ENCODE results near the gene FRMPD4.

FRMPD4 gene

GRCh38 chrX:12701628-12702027, 563.4 kb downstream of the FRMPD4 start:
- in situ Hi-C loops (cut with MboI; ENCODE audit: low sequenced_read_pairs, unreplicated experiment): loop anchor here (25.0 kb wide), 1 partner anchor 614 kb away; no protein-coding TSS in a partner anchor
- TF ChIP-seq, protein P1, sequence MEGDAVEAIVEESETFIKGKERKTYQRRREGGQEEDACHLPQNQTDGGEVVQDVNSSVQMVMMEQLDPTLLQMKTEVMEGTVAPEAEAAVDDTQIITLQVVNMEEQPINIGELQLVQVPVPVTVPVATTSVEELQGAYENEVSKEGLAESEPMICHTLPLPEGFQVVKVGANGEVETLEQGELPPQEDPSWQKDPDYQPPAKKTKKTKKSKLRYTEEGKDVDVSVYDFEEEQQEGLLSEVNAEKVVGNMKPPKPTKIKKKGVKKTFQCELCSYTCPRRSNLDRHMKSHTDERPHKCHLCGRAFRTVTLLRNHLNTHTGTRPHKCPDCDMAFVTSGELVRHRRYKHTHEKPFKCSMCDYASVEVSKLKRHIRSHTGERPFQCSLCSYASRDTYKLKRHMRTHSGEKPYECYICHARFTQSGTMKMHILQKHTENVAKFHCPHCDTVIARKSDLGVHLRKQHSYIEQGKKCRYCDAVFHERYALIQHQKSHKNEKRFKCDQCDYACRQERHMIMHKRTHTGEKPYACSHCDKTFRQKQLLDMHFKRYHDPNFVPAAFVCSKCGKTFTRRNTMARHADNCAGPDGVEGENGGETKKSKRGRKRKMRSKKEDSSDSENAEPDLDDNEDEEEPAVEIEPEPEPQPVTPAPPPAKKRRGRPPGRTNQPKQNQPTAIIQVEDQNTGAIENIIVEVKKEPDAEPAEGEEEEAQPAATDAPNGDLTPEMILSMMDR (IDR thresholded peaks at IDR 0.05; ENCODE audit: borderline replicate concordance, control extremely low read depth, extremely low read depth, insufficient read depth, missing control alignments): peak; percentile 44
- DNase-seq (ENCODE audit: low spot score): peak; percentile 33

DNA sequence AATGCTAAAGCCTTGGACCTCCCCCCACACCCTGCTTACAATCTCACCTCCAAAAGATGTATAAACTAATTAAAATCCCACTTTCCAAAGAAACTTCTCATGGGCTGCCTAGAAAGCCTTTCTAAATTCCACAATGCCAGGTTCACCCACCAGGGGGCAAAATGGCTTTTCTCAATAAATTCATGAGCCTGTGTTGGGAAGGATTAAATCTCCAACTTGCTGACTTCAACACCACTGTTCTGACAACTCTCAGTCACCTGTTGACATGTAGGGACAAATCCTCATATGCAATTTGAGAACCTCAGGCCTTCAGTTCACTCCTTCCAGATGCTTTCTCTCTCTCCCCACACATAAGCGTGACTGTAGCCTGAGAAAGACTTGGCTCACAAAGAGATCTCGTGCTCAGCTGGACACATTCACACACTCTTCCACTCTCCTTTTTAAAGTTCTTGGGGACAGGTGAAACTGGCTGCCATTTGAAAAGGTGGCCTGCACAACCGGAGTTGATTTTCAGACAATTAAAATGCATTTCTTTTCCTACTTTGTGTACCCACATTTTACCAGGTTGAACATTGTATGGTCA, 564.3 kb downstream of the FRMPD4 start:
- DNase-seq (ENCODE audit: low spot score): no peak
- in situ Hi-C loops (cut with MboI; ENCODE audit: low sequenced_read_pairs, unreplicated experiment): loop anchor here (25.0 kb wide), 1 partner anchor 615 kb away; no protein-coding TSS in a partner anchor

DNA sequence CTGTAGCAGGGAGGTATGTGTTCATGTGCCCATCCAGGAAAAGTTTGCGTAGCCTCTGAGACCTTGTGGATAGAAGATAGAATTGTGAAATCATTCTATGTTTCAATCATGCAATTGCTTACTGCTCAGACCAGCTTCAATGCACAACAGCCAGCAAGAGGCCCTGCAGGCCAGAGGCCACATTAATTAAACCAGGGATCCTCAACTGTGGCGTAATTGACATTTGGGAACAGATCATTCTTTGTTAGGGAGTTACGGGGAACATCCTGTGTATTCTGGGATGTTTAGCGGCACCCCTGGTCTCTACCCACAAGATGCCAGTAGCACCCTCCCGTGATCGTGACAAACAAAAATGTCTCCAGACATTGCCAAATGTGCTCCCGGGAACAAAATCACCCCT, 566.4 kb downstream of the FRMPD4 start:
- TF ChIP-seq, protein P1 (IDR thresholded peaks at IDR 0.05; ENCODE audit: borderline replicate concordance, control extremely low read depth, extremely low read depth, insufficient read depth, missing control alignments): no peak
- no peak for DNase-seq (ENCODE audit: low spot score)
- in situ Hi-C loops (cut with MboI; ENCODE audit: low sequenced_read_pairs, unreplicated experiment): loop anchor here (25.0 kb wide), 1 partner anchor 617 kb away; no protein-coding TSS in a partner anchor

More for the DNA sequence above, 564.3 kb downstream of the FRMPD4 start:
- TF ChIP-seq, protein P1 (IDR thresholded peaks at IDR 0.05; ENCODE audit: borderline replicate concordance, control extremely low read depth, extremely low read depth, insufficient read depth, missing control alignments): no peak

DNA sequence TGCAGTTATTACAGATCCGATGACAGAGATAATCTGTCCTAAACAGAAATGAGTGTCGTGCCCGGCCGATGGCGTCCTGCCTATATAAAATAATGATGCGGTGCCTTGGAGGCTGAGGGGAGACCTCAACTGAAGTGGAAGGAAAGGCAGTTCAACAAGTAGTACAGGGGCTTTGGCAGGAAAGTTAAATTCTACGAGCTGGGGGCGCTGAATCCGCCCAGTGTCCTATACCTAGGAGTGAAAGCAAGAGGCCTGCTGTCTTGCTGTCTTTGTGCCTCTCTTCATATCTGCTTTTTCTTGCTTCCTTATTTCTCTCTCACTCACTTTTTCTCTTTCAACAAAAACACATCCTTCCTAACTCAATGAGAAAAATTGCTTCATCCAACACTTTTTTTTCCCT, 570.8 kb downstream of the FRMPD4 start:
- DNase-seq (ENCODE audit: low spot score): no peak

DNA sequence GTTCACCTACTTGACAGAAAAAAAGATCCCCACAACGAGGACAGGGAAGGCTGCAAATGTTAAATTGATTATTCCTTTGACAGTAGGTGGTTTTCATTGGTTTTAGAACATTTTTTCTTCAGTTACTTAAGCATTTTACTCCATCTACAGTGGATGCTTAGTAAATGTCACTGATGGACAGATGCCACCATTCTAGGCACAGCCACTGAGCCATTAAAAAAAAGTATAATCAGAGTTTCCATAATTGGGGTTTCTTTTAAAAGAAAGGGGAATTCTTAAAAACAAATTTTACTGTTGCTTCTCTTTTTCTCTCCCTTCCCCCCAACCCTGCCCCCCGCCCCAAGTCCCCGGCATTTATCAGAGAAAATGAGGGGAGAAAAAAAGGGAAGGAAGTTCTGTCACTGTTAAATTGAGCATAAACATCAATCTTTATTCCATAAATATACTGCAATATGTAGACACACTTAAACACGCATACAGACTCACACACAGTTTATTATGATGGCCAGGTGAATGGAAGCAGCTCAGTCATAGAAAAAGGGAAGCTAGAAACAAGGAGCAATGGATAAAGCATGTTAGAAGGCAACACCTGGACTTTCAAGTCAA, 573.3 kb downstream of the FRMPD4 start:
- no peak for DNase-seq (ENCODE audit: low spot score)
- TF ChIP-seq, protein P1 (IDR thresholded peaks at IDR 0.05; ENCODE audit: borderline replicate concordance, control extremely low read depth, extremely low read depth, insufficient read depth, missing control alignments): no peak
- in situ Hi-C loops (cut with MboI; ENCODE audit: low sequenced_read_pairs, unreplicated experiment): loop anchor here (25.0 kb wide), 1 partner anchor 624 kb away; no protein-coding TSS in a partner anchor

More for the DNA sequence above, 570.8 kb downstream of the FRMPD4 start:
- in situ Hi-C loops (cut with MboI; ENCODE audit: low sequenced_read_pairs, unreplicated experiment): loop anchor here (25.0 kb wide), 1 partner anchor 622 kb away; no protein-coding TSS in a partner anchor
- TF ChIP-seq, protein P1 (IDR thresholded peaks at IDR 0.05; ENCODE audit: borderline replicate concordance, control extremely low read depth, extremely low read depth, insufficient read depth, missing control alignments): no peak

DNA sequence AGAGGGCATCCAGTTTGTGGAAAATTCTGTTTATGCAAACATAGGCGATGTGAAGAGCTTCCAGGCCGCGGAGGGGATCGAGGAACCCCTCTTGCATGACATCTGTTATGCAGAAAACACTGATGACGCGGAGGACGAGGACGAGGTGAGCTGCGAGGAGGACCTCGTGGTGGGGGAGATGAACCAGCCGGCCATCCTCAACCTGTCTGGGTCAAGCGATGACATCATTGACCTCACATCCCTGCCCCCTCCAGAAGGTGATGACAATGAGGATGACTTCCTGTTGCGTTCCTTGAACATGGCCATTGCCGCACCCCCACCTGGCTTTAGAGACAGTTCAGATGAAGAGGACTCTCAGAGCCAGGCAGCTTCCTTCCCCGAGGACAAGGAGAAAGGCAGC, 578.3 kb downstream of the FRMPD4 start:
- TF ChIP-seq, protein P1 (IDR thresholded peaks at IDR 0.05; ENCODE audit: borderline replicate concordance, control extremely low read depth, extremely low read depth, insufficient read depth, missing control alignments): no peak
- in situ Hi-C loops (cut with MboI; ENCODE audit: low sequenced_read_pairs, unreplicated experiment): loop anchor here (25.0 kb wide), 1 partner anchor 629 kb away; no protein-coding TSS in a partner anchor
- DNase-seq (ENCODE audit: low spot score): no peak
